OCI-LY7 (cell line): ENCODE results near the gene SNRNP35.

Experiments
- CTCF ChIP-seq: fragments of 200-600 bp; sonication (generic); conservative IDR thresholded peaks from 2 replicates; pipeline ENCODE4 v1.5.1; 2014; ENCODE audit warnings: mild to moderate bottlenecking, antibody characterized with exemption, low read length, moderate library complexity, mixed read lengths
- EZH2phosphoT487 ChIP-seq: fragments of 200-600 bp; sonication (generic); IDR thresholded peaks from 2 replicates; pipeline ENCODE4 v1.6.1; 2018; ENCODE audit warnings: low read depth, borderline replicate concordance, mild to moderate bottlenecking, mixed run types, antibody characterized with exemption, low read length, moderate library complexity, mixed read lengths

DNA sequence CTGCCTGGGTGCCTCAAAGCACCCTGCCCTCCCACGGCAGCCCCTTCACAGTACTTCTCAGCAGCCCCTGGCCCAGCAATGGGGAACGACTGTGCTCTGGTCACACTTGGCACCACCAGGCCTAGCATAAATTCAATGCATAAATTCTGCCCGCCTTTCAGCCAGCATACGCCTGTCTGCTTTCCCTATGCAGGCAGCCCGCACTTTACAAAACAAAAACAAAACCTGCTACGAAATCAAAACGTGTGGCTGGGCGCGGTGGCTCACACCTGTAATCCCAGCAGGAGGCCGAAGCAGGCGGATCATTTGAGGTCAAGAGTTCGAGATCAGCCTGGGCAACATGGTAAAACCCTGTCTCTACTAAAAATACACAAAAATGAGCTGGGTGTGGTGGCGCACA lies 33.5 kb downstream of the SNRNP35 start:
- TF ChIP-seq CTCF: no peak
- TF ChIP-seq EZH2phosphoT487: no peak
